ENCODE results near the gene DUSP14.

Gene DUSP14

DNA sequence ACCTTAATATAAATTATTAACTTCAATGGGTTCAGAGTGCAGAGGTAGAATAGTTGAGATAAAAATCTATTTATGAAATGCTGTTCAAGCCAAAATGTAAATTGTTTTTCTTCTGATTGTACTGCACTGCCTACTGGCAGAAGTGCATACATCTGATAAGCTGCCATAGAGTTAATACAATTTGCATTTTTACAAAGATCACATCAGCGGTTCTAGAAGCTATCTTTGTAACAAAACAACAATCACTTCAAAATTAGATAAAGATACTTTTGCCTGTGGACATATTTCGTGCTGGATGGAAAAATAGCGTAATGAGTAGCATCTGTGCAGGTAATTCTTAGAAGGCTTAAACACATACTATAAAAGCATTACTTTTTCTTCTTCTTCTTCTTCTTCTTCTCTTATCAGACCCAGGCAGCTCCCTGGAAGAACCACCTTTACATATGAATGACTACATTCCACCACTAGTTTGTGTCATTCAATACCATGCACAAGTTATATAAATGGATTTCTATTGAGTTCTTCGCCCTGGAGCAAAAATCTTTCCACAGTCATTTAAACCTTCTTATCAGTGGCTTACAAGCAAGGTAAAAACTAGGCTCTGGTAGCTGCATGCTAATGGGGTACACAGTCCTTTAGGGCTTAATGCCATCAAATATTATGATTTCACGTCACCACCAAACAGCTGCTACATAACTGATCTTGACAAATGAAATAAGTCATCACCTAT, 72.5 kb downstream of the DUSP14 start:
- no peak for FAIRE-seq

More for the DNA sequence above, 72.5 kb downstream of the DUSP14 start:
- no peak for DNase-seq (ENCODE audit: insufficient read length, low spot score)
- TF ChIP-seq POU2F2 (IDR thresholded peaks at IDR 0.05; ENCODE audit: low read depth, low read length) (no peak), TAF1 (IDR thresholded peaks at IDR 0.05; ENCODE audit: low read depth, low read length) (no peak), POLR2A (IDR thresholded peaks at IDR 0.05; ENCODE audit: low read depth, low read length) (no peak), PAX5 (IDR thresholded peaks at IDR 0.05; ENCODE audit: insufficient read depth, low read length, severe bottlenecking) (no peak), POLR2AphosphoS5 (IDR thresholded peaks at IDR 0.05; ENCODE audit: low read depth, low read length) (no peak), SPI1 (IDR thresholded peaks at IDR 0.05; ENCODE audit: low read depth, low read length) (no peak)
